A673 (cell line): ENCODE measurements around the gene NCOR1. TPM values are rescaled to one million over a fixed set of nuclear protein-coding genes. Genes with fewer than 3 reads are reported as not detected.

Experiments used
- BruUV-seq: library from RNA; stranded (reverse); fragments of 400-500 nt; replicated peaks from 2 replicates; lab custom pipeline; 2021; lab: Mats Ljungman, UMichigan
- CTCF ChIA-PET: fragments of 300-600 bp; sonication (Branson Sonifier 250); formaldehyde crosslinking; loops from one replicate; lab custom pipeline; 2022; ENCODE audit warnings: antibody characterized with exemption; lab: Charles Lee
- POLR2A ChIA-PET: fragments of 300-600 bp; sonication (Branson Sonifier 250); formaldehyde crosslinking; loops from one replicate; lab custom pipeline; 2022; ENCODE audit warnings: antibody characterized with exemption; ENCODE audit not compliant: low non-redundant PET; lab: Charles Lee
- DNase-seq: peaks from one replicate; pipeline ENCODE4 v3.0.0-alpha.2; 2015; ENCODE audit warnings: low spot score
- H3K27ac ChIP-seq: fragments of 200-600 bp; sonication (generic); 2 replicates; pipeline ENCODE4 v1.5.1; 2016; ENCODE audit warnings: mixed run types, low read depth, mild to moderate bottlenecking, mixed read lengths, antibody characterized with exemption, low read length; ENCODE audit not compliant: poor library complexity, severe bottlenecking
- H3K27me3 ChIP-seq: fragments of 200-600 bp; sonication (generic); replicated peaks from 2 replicates; pipeline ENCODE4 v1.6.1; 2017; ENCODE audit warnings: mixed run types, low read depth, mild to moderate bottlenecking, mixed read lengths, antibody characterized with exemption, low read length; ENCODE audit not compliant: insufficient read depth, poor library complexity
- H3K36me3 ChIP-seq: fragments of 200-600 bp; sonication (generic); 2 replicates; pipeline ENCODE4 v1.6.1; 2016; ENCODE audit warnings: mixed run types, mild to moderate bottlenecking, mixed read lengths, antibody characterized with exemption, low read length; ENCODE audit not compliant: insufficient read depth, poor library complexity, severe bottlenecking
- H3K4me1 ChIP-seq: fragments of 200-600 bp; sonication (generic); 2 replicates; pipeline ENCODE4 v1.6.1; 2017; ENCODE audit warnings: mixed run types, mild to moderate bottlenecking, mixed read lengths, antibody characterized with exemption, low read length; ENCODE audit not compliant: insufficient read depth, poor library complexity, severe bottlenecking
- H3K4me3 ChIP-seq: fragments of 200-600 bp; sonication (generic); 2 replicates; pipeline ENCODE4 v1.5.1; 2016; ENCODE audit warnings: low read depth, mixed run types, mild to moderate bottlenecking, mixed read lengths, low read length; ENCODE audit not compliant: poor library complexity, severe bottlenecking
- H3K9me3 ChIP-seq: fragments of 200-600 bp; sonication (generic); 2 replicates; pipeline ENCODE4 v1.6.1; 2016; ENCODE audit warnings: mixed run types, low read depth, mild to moderate bottlenecking, mixed read lengths, antibody characterized with exemption, low read length; ENCODE audit not compliant: poor library complexity, severe bottlenecking
- EZH2 ChIP-seq: fragments of 200-600 bp; sonication (generic); IDR thresholded peaks from 2 replicates; pipeline ENCODE4 v1.6.1; 2017; ENCODE audit warnings: borderline replicate concordance, low read depth, mild to moderate bottlenecking, mixed read lengths, antibody characterized with exemption, low read length; ENCODE audit not compliant: poor library complexity, severe bottlenecking
- intact Hi-C: fragments of 100-400 bp; cut with micrococcal nuclease; formaldehyde crosslinking; loops from one replicate; pipeline ENCODE4 v1.10.0; 2022; ENCODE audit not compliant: unreplicated experiment
- total RNA-seq: library from RNA; stranded (reverse); gene quantifications from 2 replicates; pipeline ENCODE4 v1.2.3, GENCODE V29; 2021
- TF ChIP-seq, protein P1 (sequence below): fragments of 300-800, 200-600 bp; sonication (generic); conservative IDR thresholded peaks from 2 replicates; pipeline ENCODE4 v1.5.1; 2017; ENCODE audit warnings: low read depth, mild to moderate bottlenecking, antibody characterized with exemption, low read length, moderate library complexity, mixed read lengths

NCOR1 gene
- total RNA-seq, 1 experiment from 2014 or later = 150 TPM

DNA sequence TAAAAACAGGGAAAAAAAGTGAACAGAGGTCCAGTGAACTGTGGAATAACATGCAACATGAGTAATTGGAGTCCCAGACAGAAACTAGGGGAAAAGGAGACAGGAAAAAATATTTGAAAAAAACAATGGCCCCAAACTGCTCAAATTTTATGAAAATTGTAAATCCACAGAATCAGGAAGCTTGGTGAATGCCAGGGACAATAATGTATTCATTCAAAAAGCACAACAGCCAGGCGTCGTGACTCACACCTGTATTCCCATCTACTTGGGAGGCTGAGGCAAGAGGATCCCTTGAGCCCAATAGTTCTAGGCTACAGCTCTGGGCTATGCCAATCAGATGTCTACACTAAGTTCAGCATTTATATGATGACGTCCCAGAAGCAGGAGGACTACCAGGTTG lies 23.7 kb downstream of the NCOR1 start:
- Histone ChIP-seq H3K36me3 (peaks cover 27% of the 10 kb centered on the region), H3K4me3 (no peak overlapping the region), H3K27ac (no peak overlapping the region), H3K9me3 (no peaks in the 10 kb centered on the region), H3K27me3 (no peaks in the 10 kb centered on the region), H3K4me1 (no peaks in the 10 kb centered on the region)
- CTCF ChIA-PET = no interaction called here
- TF ChIP-seq, protein P1, sequence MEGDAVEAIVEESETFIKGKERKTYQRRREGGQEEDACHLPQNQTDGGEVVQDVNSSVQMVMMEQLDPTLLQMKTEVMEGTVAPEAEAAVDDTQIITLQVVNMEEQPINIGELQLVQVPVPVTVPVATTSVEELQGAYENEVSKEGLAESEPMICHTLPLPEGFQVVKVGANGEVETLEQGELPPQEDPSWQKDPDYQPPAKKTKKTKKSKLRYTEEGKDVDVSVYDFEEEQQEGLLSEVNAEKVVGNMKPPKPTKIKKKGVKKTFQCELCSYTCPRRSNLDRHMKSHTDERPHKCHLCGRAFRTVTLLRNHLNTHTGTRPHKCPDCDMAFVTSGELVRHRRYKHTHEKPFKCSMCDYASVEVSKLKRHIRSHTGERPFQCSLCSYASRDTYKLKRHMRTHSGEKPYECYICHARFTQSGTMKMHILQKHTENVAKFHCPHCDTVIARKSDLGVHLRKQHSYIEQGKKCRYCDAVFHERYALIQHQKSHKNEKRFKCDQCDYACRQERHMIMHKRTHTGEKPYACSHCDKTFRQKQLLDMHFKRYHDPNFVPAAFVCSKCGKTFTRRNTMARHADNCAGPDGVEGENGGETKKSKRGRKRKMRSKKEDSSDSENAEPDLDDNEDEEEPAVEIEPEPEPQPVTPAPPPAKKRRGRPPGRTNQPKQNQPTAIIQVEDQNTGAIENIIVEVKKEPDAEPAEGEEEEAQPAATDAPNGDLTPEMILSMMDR = no peak
- no peak for TF ChIP-seq EZH2
- BruUV-seq = no TSS peak
- POLR2A ChIA-PET = no interaction called here
- no peak for DNase-seq
- intact Hi-C loops = no loop called here

DNA sequence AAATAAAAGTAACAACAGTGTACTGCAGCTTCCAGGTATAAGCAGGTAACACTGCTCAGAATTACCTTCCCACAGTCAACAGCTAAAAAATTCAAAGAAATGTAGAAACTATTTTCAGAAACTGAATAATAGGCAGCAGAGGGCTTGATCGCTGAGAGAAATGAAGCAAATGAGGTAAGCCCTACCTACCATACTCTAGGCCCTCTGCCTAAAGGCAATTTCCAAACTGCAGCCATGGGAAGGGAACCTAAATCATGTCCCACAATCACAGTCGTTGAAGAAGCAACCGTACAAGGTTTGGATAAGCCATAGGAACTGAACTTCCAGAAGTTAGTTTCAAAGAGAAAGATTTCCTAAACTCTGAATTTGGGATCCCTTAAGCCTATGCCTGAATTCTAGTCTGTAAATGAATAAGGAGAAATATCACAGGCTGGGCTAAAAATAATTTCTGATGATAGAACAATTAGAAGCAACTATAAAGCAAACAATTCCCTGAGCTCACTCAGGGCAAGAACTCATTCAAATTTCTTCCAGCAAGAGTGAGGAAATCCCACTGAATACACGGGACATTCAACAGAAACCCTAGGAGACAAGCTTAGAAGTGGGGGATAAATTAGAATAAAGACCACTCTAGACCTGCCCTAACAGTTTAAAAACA lies 24.5 kb downstream of the NCOR1 start:
- no peak for DNase-seq
- ChIA-PET CTCF (no interaction called here), POLR2A (no interaction called here)
- Histone ChIP-seq H3K27ac (peak overlapping the region; percentile 19), H3K9me3 (no peaks in the 10 kb centered on the region), H3K36me3 (peaks cover 28% of the 10 kb centered on the region), H3K4me3 (no peak overlapping the region), H3K4me1 (no peaks in the 10 kb centered on the region), H3K27me3 (no peaks in the 10 kb centered on the region)
- no peak for TF ChIP-seq EZH2
- TF ChIP-seq, protein P1 = no peak
- BruUV-seq = no TSS peak
- intact Hi-C loops = no loop called here

GRCh38 chr17:16189791-16190348 lies 25.5 kb downstream of the NCOR1 start:
- Histone ChIP-seq H3K4me3 (no peak overlapping the region), H3K4me1 (no peaks in the 10 kb centered on the region), H3K27ac (no peak overlapping the region), H3K9me3 (no peaks in the 10 kb centered on the region), H3K27me3 (no peaks in the 10 kb centered on the region), H3K36me3 (peaks cover 33% of the 10 kb centered on the region)
- TF ChIP-seq EZH2 = no peak
- TF ChIP-seq, protein P1 = no peak
- CTCF ChIA-PET = no interaction called here
- BruUV-seq = no TSS peak
- no peak for DNase-seq
- intact Hi-C loops = no loop called here
- POLR2A ChIA-PET = no interaction called here
